ENCODE measurements around the gene CFAP91. TPM values are rescaled to one million over a fixed set of nuclear protein-coding genes. Genes with fewer than 3 reads are reported as not detected.

CFAP91 gene
- total RNA-seq, 1 experiment from 2014 or later: not detected

DNA sequence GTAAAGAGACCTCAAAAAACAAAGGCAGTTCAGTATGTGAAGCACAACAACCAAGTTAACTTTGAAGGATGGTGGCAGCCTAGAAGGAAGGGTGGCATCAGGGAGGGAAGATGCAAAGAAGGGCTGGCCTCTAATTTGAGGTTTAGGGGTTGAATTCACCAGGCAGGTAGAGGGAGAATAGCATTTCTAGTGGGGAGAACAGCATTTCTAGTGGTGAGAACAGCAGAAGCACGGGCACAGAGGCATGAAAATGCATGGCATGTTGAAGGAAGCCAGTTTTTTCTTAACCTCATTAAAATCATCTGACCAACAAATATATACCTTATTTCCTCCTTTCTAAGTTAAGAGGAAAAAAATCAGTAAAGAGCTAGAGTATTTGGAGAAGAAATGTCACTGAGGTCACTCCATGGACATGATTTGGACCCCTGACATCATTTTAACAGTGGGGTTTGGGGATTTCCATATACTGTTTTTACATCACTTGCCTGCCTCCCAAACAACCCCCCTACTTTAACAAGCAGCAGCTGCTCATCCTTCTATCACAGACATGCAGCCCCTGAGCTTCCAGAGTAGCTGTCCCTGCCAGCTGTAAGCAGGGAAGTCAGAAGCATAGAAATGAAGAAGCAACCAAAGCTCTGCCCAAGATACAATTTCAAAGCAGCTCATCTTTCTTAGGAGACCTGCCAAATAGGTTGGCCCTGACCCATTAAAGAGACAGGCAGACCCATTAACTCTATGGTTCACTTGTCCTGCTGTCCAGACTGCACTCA is 40.0 kb upstream of the CFAP91 start:
- H3K27ac Mint-ChIP-seq (ENCODE audit: low read depth, unreplicated experiment): no peak overlapping the region
- intact Hi-C loops (cut with micrococcal nuclease): no loop called here
- H3K36me3 Mint-ChIP-seq (ENCODE audit: insufficient read depth, unreplicated experiment): peaks cover 6% of the 10 kb centered on the region

GRCh38 chr3:119663885-119664284 is 38.9 kb upstream of the CFAP91 start:
- intact Hi-C loops (cut with micrococcal nuclease): no loop called here

More for the DNA sequence above, 40.0 kb upstream of the CFAP91 start:
- no TSS peak for BruUV-seq (replicated peaks)
- H3K27me3 Mint-ChIP-seq (ENCODE audit: insufficient read depth, unreplicated experiment): no peaks in the 10 kb centered on the region
- peak; percentile 29 for DNase-seq (ENCODE audit: unreplicated experiment)
- ChIA-PET CTCF (interaction anchor here (0.9 to 1.2 kb wide), 3 partner anchors 11 to 18 kb away, joined by 3 to 5 read pairs (median 3); no protein-coding TSS in a partner anchor), POLR2A (interaction anchor here (0.7 to 3.6 kb wide), 5 partner anchors 9 to 519 kb away, joined by 3 to 22 read pairs (median 4); partner anchors contain the start of genes COX17 and TMEM39A)
- no peak overlapping the region for H3K4me3 Mint-ChIP-seq (ENCODE audit: unreplicated experiment)
- TF ChIP-seq CTCF (IDR thresholded peaks at IDR 0.05; ENCODE audit: unreplicated experiment): no peak
- H3K4me1 Mint-ChIP-seq (ENCODE audit: insufficient read depth, unreplicated experiment): peaks cover 10% of the 10 kb centered on the region
- H3K9me3 Mint-ChIP-seq (ENCODE audit: unreplicated experiment): no peaks in the 10 kb centered on the region

DNA sequence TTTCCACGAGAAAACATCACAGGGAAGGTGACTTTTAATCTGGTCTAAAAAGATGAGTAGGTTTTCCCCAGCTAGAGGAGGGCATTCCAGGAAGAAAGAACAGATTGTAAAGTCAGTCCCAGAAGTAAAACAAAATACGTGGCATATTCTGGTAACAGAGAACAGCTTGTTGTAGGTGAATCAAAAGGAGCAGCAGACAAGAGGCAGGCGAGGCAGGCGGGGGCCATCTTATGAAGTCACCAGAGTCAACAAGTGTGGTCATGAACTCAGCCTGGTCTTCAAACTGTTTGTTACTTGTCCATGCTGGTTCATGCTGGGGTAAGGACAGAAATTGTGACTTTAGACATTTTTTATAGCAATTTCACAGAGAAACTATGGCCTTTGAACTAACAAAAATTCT is 38.5 kb upstream of the CFAP91 start:
- no peak overlapping the region for H3K4me3 Mint-ChIP-seq (ENCODE audit: unreplicated experiment)
- intact Hi-C loops (cut with micrococcal nuclease): no loop called here
- H3K27ac Mint-ChIP-seq (ENCODE audit: low read depth, unreplicated experiment): no peak overlapping the region
- H3K4me1 Mint-ChIP-seq (ENCODE audit: insufficient read depth, unreplicated experiment): peaks cover 10% of the 10 kb centered on the region
- no peak for DNase-seq (ENCODE audit: unreplicated experiment)
- H3K27me3 Mint-ChIP-seq (ENCODE audit: insufficient read depth, unreplicated experiment): no peaks in the 10 kb centered on the region
- H3K9me3 Mint-ChIP-seq (ENCODE audit: unreplicated experiment): no peaks in the 10 kb centered on the region
- no TSS peak for BruUV-seq (replicated peaks)
- H3K36me3 Mint-ChIP-seq (ENCODE audit: insufficient read depth, unreplicated experiment): peaks cover 6% of the 10 kb centered on the region
- CTCF ChIA-PET: interaction anchor here (0.6 to 0.8 kb wide), 2 partner anchors 11 to 26 kb away, joined by 3 to 4 read pairs; no protein-coding TSS in a partner anchor
- POLR2A ChIA-PET: interaction anchor here (0.6 to 3.6 kb wide), 4 partner anchors 12 to 201 kb away, joined by 3 to 22 read pairs (median 4); partner anchors contain the start of genes COX17 and TMEM39A
- TF ChIP-seq CTCF (IDR thresholded peaks at IDR 0.05; ENCODE audit: unreplicated experiment): no peak

More at GRCh38 chr3:119663885-119664284, 38.9 kb upstream of the CFAP91 start:
- ChIA-PET CTCF (interaction anchor here (0.6 to 0.8 kb wide), 6 partner anchors 11 to 902 kb away, joined by 3 to 6 read pairs (median 4); no protein-coding TSS in a partner anchor), POLR2A (interaction anchor here (0.6 to 3.6 kb wide), 5 partner anchors 8 to 200 kb away, joined by 3 to 22 read pairs (median 4); partner anchors contain the start of genes COX17 and TMEM39A)
- no peak for DNase-seq (ENCODE audit: unreplicated experiment)
- Mint-ChIP-seq H3K9me3 (ENCODE audit: unreplicated experiment) (no peaks in the 10 kb centered on the region), H3K4me1 (ENCODE audit: insufficient read depth, unreplicated experiment) (peaks cover 10% of the 10 kb centered on the region), H3K27ac (ENCODE audit: low read depth, unreplicated experiment) (no peak overlapping the region), H3K4me3 (ENCODE audit: unreplicated experiment) (no peak overlapping the region), H3K27me3 (ENCODE audit: insufficient read depth, unreplicated experiment) (no peaks in the 10 kb centered on the region), H3K36me3 (ENCODE audit: insufficient read depth, unreplicated experiment) (peaks cover 6% of the 10 kb centered on the region)
- BruUV-seq (replicated peaks): no TSS peak
- no peak for TF ChIP-seq CTCF (IDR thresholded peaks at IDR 0.05; ENCODE audit: unreplicated experiment)

DNA sequence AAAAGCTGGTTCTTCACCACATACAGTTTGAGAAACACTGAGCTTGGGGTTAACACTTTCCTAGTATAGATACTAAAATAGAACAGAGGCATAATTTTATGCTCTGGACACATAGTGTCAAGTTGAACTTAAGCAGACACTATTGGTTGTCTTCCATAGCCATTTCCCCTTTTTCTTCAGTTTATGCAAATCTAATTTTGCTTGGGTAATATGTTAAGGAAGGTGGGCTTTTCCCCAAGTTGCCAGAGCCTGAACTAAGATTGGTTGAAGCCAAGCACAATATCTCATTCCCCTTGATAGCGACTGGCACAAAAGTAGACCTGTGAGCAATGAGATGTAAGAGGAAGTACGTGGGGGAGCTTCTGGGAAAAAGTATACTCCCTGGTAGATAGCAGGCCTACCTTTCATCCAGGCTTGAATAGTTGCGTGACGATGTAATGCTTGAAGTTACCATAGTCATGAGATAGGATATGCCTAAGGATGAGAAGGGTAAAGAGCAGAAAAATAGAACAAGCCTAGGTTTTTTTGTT is 37.9 kb upstream of the CFAP91 start:
- Mint-ChIP-seq H3K4me1 (ENCODE audit: insufficient read depth, unreplicated experiment) (peaks cover 10% of the 10 kb centered on the region), H3K27me3 (ENCODE audit: insufficient read depth, unreplicated experiment) (no peaks in the 10 kb centered on the region), H3K36me3 (ENCODE audit: insufficient read depth, unreplicated experiment) (peaks cover 9% of the 10 kb centered on the region), H3K4me3 (ENCODE audit: unreplicated experiment) (no peak overlapping the region), H3K27ac (ENCODE audit: low read depth, unreplicated experiment) (no peak overlapping the region), H3K9me3 (ENCODE audit: unreplicated experiment) (no peaks in the 10 kb centered on the region)
- no peak for TF ChIP-seq CTCF (IDR thresholded peaks at IDR 0.05; ENCODE audit: unreplicated experiment)
- BruUV-seq (replicated peaks): no TSS peak
- intact Hi-C loops (cut with micrococcal nuclease): no loop called here
- ChIA-PET CTCF (no interaction called here), POLR2A (interaction anchor here (0.7 to 3.6 kb wide), 3 partner anchors 11 to 202 kb away, joined by 3 to 22 read pairs (median 6); partner anchors contain the start of genes COX17 and TMEM39A)
- DNase-seq (ENCODE audit: unreplicated experiment): no peak
